Activated naive CD4-positive, alpha-beta T cell treated with anti-CD3 and anti-CD28 coated beads for 36 hours (primary cell): ENCODE data around the gene ROGDI. TPM values are rescaled to one million over a fixed set of nuclear protein-coding genes. Genes with fewer than 3 reads are reported as not detected.
A peak's percentile ranks its signal among the peaks of the same experiment; 100 is the strongest.

Source experiments
- CTCF ChIA-PET: fragments of 350-600 bp; sonication (Branson Sonifier 250); formaldehyde crosslinking; loops from one replicate; lab custom pipeline; 2021; ENCODE audit warnings: antibody characterized with exemption; lab: Charles Lee
- DNase-seq: peaks from one replicate; pipeline ENCODE4 v3.0.0-alpha.2; 2020
- H3K27ac Mint-ChIP-seq: one replicate; pipeline ENCODE4 v1.8.0; 2021; ENCODE audit warnings: mild to moderate bottlenecking, mixed read lengths
- H3K27me3 Mint-ChIP-seq: one replicate; pipeline ENCODE4 v1.8.0; 2021; ENCODE audit warnings: low read depth, mixed read lengths
- H3K36me3 Mint-ChIP-seq: one replicate; pipeline ENCODE4 v1.8.0; 2021; ENCODE audit warnings: low read depth, mixed read lengths
- H3K4me1 Mint-ChIP-seq: one replicate; pipeline ENCODE4 v1.8.0; 2021; ENCODE audit warnings: low read depth, mixed read lengths
- H3K4me3 Mint-ChIP-seq: one replicate; pipeline ENCODE4 v1.8.0; 2021; ENCODE audit warnings: mild to moderate bottlenecking, moderate library complexity, mixed read lengths
- H3K9me3 Mint-ChIP-seq: one replicate; pipeline ENCODE4 v1.8.0; 2021; ENCODE audit warnings: mixed read lengths
- intact Hi-C: fragments of 100-400 bp; cut with micrococcal nuclease; formaldehyde crosslinking; loops from one replicate; pipeline ENCODE4 v1.15.1; 2023
- total RNA-seq, 2 experiments: library from RNA; stranded (reverse); gene quantifications; one replicate each; pipeline ENCODE4 v1.2.3, GENCODE V29; 2021

The ROGDI gene
- total RNA-seq, 2 experiments from 2014 or later: 2.0 to 4.0 TPM

DNA sequence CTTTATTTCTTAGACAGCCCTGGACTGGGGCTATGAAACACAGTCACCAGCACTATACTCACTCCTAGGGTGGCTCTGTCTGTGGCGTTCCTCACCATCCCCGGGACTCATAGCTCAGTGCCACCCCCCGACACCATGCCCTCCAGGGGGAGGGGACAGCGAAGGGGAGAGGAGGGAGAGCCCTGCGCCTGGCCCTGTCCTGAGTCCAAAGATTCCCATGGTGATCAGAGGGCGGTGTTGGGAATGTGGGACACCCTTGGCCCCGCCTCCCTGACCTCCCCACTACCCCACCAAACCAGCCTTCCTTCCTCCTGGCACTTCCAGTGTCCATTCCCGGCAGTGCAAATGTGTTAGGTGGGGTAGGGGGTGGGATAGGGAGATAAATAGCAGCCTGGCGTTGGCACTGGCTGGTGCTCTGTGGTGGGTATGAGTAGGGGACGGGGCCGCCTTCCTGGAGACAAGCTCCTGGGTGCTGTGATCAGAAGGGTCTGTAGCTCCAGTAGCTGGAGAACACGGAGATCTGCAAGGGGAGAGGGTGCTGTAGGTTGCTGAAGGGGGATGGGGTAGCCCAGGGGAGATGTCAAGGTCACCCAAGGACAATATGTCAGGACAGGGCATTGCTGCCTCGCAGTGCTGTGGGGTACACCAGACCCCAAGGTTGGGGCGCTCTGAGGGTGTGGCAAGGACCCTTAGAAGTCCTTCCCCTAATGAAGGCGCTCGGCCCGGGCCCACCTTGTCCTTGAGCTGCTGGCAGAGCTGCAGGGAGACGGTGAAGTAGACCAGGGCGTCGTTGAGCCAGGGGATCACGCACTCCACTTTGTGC, 5.2 kb downstream of the ROGDI start:
- no peak overlapping the region for H3K4me3 Mint-ChIP-seq
- H3K4me1 Mint-ChIP-seq: peaks cover 5% of the 10 kb centered on the region
- no peaks in the 10 kb centered on the region for H3K9me3 Mint-ChIP-seq
- H3K36me3 Mint-ChIP-seq: no peaks in the 10 kb centered on the region
- CTCF ChIA-PET: no interaction called here
- DNase-seq: no peak
- no peak overlapping the region for H3K27ac Mint-ChIP-seq
- no peaks in the 10 kb centered on the region for H3K27me3 Mint-ChIP-seq
- intact Hi-C loops: no loop called here

GRCh38 chr16:4795828-4796572, 6.4 kb downstream of the ROGDI start:
- no peak overlapping the region for H3K27ac Mint-ChIP-seq
- H3K4me3 Mint-ChIP-seq: no peak overlapping the region
- H3K9me3 Mint-ChIP-seq: no peaks in the 10 kb centered on the region
- H3K27me3 Mint-ChIP-seq: no peaks in the 10 kb centered on the region
- no peak for DNase-seq
- intact Hi-C loops: no loop called here
- CTCF ChIA-PET: no interaction called here
- H3K4me1 Mint-ChIP-seq: peaks cover 2% of the 10 kb centered on the region
- no peaks in the 10 kb centered on the region for H3K36me3 Mint-ChIP-seq

DNA sequence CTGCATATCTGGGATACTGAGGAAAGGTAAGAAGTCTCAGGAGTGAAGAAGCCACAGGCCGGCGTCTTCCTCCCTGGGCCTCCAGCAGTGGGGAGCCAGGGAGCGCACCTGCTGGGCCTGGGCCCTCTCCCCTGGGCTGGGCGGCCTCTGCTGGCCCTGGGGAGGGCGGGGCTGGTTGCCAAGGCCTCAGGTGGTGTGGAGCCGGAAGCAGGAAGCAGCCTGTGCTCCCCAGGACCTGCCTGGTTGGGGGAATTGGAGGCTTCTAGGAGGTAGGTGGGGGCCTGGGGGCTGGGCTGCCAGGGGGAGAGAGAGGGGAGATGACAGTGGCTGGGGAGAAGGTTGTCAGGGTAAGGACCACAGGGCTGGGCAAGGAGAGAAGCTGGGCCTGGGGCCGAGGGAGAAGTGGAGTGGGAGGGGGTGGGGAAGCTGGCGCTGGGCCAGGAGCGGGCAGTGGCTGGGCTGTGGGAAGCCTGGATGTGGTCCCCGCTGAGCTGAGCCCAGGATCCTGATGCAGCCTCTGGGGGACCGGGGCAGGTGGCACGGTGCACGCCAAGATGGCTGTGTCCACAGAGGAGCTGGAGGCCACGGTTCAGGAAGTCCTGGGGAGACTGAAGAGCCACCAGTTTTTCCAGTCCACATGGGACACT, 7.1 kb downstream of the ROGDI start, which contains the start of gene SMIM22:
Gene SMIM22, plus strand, starts transcription at position 189 of the 647 bp plus-strand sequence. Its CDS starts 366 bp downstream, at position 555.
- no peak within 1 kb of the TSS for H3K4me3 Mint-ChIP-seq
- H3K9me3 Mint-ChIP-seq: no peaks in the 10 kb centered on the region
- intact Hi-C loops: no loop called here
- no peak for DNase-seq
- H3K4me1 Mint-ChIP-seq: no peaks in the 10 kb centered on the region
- CTCF ChIA-PET: no interaction called here
- no peak within 1 kb of the TSS for H3K27ac Mint-ChIP-seq
- no peaks in the 10 kb centered on the region for H3K27me3 Mint-ChIP-seq
- H3K36me3 Mint-ChIP-seq: no peaks in the 10 kb centered on the region

DNA sequence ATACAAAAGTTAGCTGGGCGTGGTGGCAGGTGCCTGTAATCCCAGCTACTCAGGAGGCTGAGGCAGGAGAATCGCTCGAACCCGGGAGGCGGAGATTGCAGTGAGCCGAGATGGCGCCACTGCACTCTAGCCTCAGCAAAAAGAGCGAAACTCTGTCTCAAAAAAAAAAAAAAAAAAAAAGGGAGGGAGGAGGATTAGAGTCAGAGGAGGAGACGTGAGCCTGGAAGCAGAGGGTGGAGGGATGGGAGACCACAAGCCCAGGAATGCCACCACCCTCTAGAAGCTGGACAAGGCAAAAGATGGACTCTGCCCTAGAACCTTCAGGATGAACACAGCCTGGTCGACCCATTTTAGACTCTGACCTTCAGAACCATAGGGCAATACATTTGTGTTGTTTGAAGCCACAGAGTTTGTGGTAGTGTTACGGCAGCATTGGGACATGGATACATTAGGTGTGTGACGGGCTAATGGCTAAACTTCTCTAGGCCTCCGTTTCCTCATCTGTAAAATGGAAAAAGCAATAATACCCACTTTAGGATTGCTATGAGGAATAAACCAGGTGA, 9.4 kb downstream of the ROGDI start:
- no peaks in the 10 kb centered on the region for H3K4me1 Mint-ChIP-seq
- intact Hi-C loops: no loop called here
- H3K36me3 Mint-ChIP-seq: no peaks in the 10 kb centered on the region
- no peak overlapping the region for H3K4me3 Mint-ChIP-seq
- no peak overlapping the region for H3K27ac Mint-ChIP-seq
- DNase-seq: no peak
- no peaks in the 10 kb centered on the region for H3K9me3 Mint-ChIP-seq
- H3K27me3 Mint-ChIP-seq: no peaks in the 10 kb centered on the region
- CTCF ChIA-PET: interaction anchor here (0.7 kb wide), 1 partner anchor 154 kb away, joined by 4 read pairs; no protein-coding TSS in a partner anchor

GRCh38 chr16:4790871-4791270, 11.6 kb downstream of the ROGDI start:
- H3K9me3 Mint-ChIP-seq: no peaks in the 10 kb centered on the region
- no peaks in the 10 kb centered on the region for H3K36me3 Mint-ChIP-seq
- CTCF ChIA-PET: no interaction called here
- peak; percentile 35 for DNase-seq
- H3K27me3 Mint-ChIP-seq: no peaks in the 10 kb centered on the region
- H3K4me1 Mint-ChIP-seq: no peaks in the 10 kb centered on the region
- H3K4me3 Mint-ChIP-seq: no peak overlapping the region
- intact Hi-C loops: no loop called here
- no peak overlapping the region for H3K27ac Mint-ChIP-seq

DNA sequence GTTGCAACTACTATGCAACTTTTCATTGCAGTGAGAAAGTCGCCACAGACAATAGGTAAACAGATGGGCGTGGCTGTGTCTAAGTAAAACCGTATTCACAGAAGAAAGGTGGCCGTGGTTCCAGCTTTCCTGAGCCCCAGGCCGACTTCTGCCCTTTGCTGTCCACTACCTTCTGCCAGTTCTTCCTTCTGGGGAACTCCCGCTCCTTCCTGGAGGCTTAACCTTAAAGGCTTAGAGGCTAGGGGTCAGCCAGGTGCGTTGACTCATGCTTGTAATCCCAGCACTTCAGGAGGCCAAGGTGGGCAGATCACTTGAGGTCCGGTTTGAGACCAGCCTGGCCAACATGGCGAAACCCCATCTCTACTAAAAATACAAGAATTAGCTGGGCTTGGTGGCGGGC, 12.2 kb downstream of the ROGDI start:
- Mint-ChIP-seq H3K9me3 (no peaks in the 10 kb centered on the region), H3K4me3 (no peak overlapping the region), H3K4me1 (no peaks in the 10 kb centered on the region), H3K27ac (no peak overlapping the region), H3K36me3 (no peaks in the 10 kb centered on the region), H3K27me3 (no peaks in the 10 kb centered on the region)
- intact Hi-C loops: no loop called here
- no peak for DNase-seq
- CTCF ChIA-PET: no interaction called here

DNA sequence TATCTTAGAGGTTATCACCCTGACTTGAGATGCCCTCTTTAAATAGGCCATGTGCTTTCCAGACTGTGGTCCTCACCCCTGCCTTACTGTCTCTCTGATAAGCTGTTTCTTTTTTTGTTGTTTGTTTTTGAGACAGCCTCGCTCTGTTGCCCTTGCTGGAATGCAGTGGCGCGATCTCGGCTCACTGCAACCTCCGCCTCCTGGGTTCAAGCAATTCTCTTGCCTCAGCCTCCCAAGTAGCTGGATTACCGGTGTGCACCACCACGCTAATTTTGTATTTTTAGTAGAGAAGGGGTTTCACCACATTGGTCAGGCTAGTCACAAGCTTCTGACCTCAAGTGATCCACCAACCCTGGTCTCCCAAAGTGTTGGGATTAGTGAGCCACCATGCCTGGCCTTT, 13.5 kb downstream of the ROGDI start:
- intact Hi-C loops: no loop called here
- no peak for DNase-seq
- no peaks in the 10 kb centered on the region for H3K9me3 Mint-ChIP-seq
- no peaks in the 10 kb centered on the region for H3K27me3 Mint-ChIP-seq
- H3K4me3 Mint-ChIP-seq: no peak overlapping the region
- no peaks in the 10 kb centered on the region for H3K4me1 Mint-ChIP-seq
- CTCF ChIA-PET: interaction anchor here (0.6 kb wide), 2 partner anchors 60 to 96 kb away, joined by 3 read pairs; no protein-coding TSS in a partner anchor
- H3K36me3 Mint-ChIP-seq: no peaks in the 10 kb centered on the region
- no peak overlapping the region for H3K27ac Mint-ChIP-seq

GRCh38 chr16:4788489-4788889, 13.9 kb downstream of the ROGDI start:
- CTCF ChIA-PET: interaction anchor here (0.6 kb wide), 2 partner anchors 61 to 96 kb away, joined by 3 read pairs; no protein-coding TSS in a partner anchor
- Mint-ChIP-seq H3K9me3 (no peaks in the 10 kb centered on the region), H3K4me1 (no peaks in the 10 kb centered on the region), H3K36me3 (no peaks in the 10 kb centered on the region), H3K27me3 (no peaks in the 10 kb centered on the region), H3K27ac (no peak overlapping the region), H3K4me3 (no peak overlapping the region)
- no peak for DNase-seq
- intact Hi-C loops: no loop called here

- no peak within 1 kb of the TSS for H3K4me3 Mint-ChIP-seq
- H3K27ac Mint-ChIP-seq: no peak within 1 kb of the TSS
- H3K27me3 Mint-ChIP-seq: no peaks in the 10 kb centered on the region
- CTCF ChIA-PET: no interaction called here
- DNase-seq: no peak
- no peaks in the 10 kb centered on the region for H3K36me3 Mint-ChIP-seq
- no peaks in the 10 kb centered on the region for H3K9me3 Mint-ChIP-seq
- no peaks in the 10 kb centered on the region for H3K4me1 Mint-ChIP-seq
- intact Hi-C loops: no loop called here
These were observed 14.6 kb downstream of the ROGDI start, which contains the start of gene SEPTIN12 for GRCh38 chr16:4787627-4788482. TSS of gene SEPTIN12 (minus strand) at chr16:4788345. CDS start at chr16:4787645, 700 bp downstream.

DNA sequence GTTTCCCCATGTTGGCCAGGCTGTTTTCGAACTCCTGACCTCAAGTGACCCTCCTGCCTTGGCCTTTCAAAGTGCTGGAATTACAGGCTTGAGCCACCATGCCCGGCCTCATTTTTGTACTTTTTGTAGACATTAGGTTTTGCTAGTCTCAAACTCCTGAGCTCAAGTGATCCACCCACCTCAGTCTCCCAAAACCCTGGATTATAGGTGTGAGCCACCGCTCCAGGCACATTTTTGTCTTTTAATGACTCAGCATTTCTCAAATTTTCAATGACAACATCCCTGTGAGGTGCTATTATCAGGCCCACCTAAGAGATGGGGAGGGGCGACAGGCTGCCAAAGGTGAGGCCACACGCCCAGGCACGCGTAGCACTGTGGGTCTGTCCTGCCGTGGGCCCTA, 15.4 kb downstream of the ROGDI start:
- Mint-ChIP-seq H3K27me3 (no peaks in the 10 kb centered on the region), H3K4me1 (no peaks in the 10 kb centered on the region), H3K4me3 (no peak overlapping the region), H3K27ac (no peak overlapping the region), H3K36me3 (no peaks in the 10 kb centered on the region), H3K9me3 (no peaks in the 10 kb centered on the region)
- CTCF ChIA-PET: no interaction called here
- intact Hi-C loops: no loop called here
- DNase-seq: no peak

- H3K9me3 Mint-ChIP-seq: no peaks in the 10 kb centered on the region
- CTCF ChIA-PET: no interaction called here
- H3K27me3 Mint-ChIP-seq: no peaks in the 10 kb centered on the region
- no peak for DNase-seq
- H3K4me1 Mint-ChIP-seq: no peaks in the 10 kb centered on the region
- no peak overlapping the region for H3K27ac Mint-ChIP-seq
- intact Hi-C loops: no loop called here
- H3K36me3 Mint-ChIP-seq: no peaks in the 10 kb centered on the region
- H3K4me3 Mint-ChIP-seq: no peak overlapping the region
These were observed 16.5 kb downstream of the ROGDI start for GRCh38 chr16:4785758-4786433.
